ENCODE measurements around the gene RNF39.

The RNF39 gene

GRCh38 chr6:30096829-30097228 is 21.3 kb upstream of the RNF39 start:
- DNase-seq = no peak

GRCh38 chr6:30093951-30094661 is 18.5 kb upstream of the RNF39 start:
- no peak for DNase-seq

- DNase-seq = no peak
Observed at GRCh38 chr6:30092852-30093543, 17.4 kb upstream of the RNF39 start.

GRCh38 chr6:30091577-30092381 is 16.2 kb upstream of the RNF39 start:
- no peak for DNase-seq

GRCh38 chr6:30087876-30088275 is 12.3 kb upstream of the RNF39 start:
- no peak for DNase-seq

- DNase-seq = no peak
Observed at GRCh38 chr6:30077218-30077617, 1.6 kb upstream of the RNF39 start.

GRCh38 chr6:30075790-30076732 is 492 bp upstream of the RNF39 start:
- DNase-seq = no peak

- no peak for DNase-seq
Observed at GRCh38 chr6:30074331-30075093, 1.1 kb downstream of the RNF39 start.

- no peak for DNase-seq
Observed at GRCh38 chr6:30073489-30074235, 1.9 kb downstream of the RNF39 start.

GRCh38 chr6:30071858-30072257 is 3.7 kb downstream of the RNF39 start:
- no peak for DNase-seq

GRCh38 chr6:30071081-30071818 is 4.3 kb downstream of the RNF39 start:
- DNase-seq = no peak

- DNase-seq = no peak
Observed at GRCh38 chr6:30067460-30068139, 8.0 kb downstream of the RNF39 start.

- DNase-seq = peak; percentile 78
Observed at GRCh38 chr6:30066577-30067459, 8.8 kb downstream of the RNF39 start, which contains the start of gene PPP1R11. TSS of gene PPP1R11 (plus strand) at chr6:30067198. CDS start at chr6:30067411, 213 bp downstream.

GRCh38 chr6:30066082-30066481 is 9.5 kb downstream of the RNF39 start:
- no peak for DNase-seq

- DNase-seq = no peak
Observed at GRCh38 chr6:30063315-30063714, 12.3 kb downstream of the RNF39 start.

GRCh38 chr6:30062471-30063178 is 12.9 kb downstream of the RNF39 start:
- no peak for DNase-seq

- no peak for DNase-seq
Observed at GRCh38 chr6:30061858-30062458, 13.6 kb downstream of the RNF39 start.
